AG10803 (cell line): ENCODE data around the gene STARD13.
A peak's percentile ranks its signal among the peaks of the same experiment; 100 is the strongest.

ENCODE experiments used
- DNase-seq: peaks from one replicate; pipeline ENCODE4 v3.0.0; 2010; ENCODE audit warnings: low read depth
- H3K4me3 ChIP-seq: 2 replicates; pipeline ENCODE4 v1.5.1; 2011; ENCODE audit warnings: mild to moderate bottlenecking, low read length, control low read depth
- TF ChIP-seq, protein P1 (sequence below): conservative IDR thresholded peaks from 2 replicates; pipeline ENCODE4 v1.5.1; 2011; ENCODE audit warnings: mild to moderate bottlenecking, low read length, control low read depth, inconsistent platforms

STARD13 gene

DNA sequence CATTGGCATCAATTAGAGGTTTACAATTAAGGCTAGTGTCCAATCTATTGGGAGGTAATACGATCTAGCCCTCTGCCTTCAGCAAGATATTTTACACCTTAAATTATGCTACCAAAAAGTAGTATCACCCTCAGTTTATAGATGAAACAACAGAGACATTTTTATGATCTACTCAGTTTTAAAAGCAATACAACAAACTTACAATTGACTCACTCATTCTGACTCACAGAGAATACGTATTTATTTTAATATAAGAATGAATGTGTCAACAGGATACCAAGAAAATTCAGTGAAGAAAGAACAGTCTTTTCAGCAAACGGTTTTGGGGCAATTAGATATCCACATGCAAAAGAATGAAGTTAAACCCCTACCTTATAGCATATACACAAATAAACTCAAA is 32.5 kb upstream of the STARD13 start:
- H3K4me3 ChIP-seq: no peak overlapping the region
- DNase-seq: no peak
- TF ChIP-seq, protein P1, sequence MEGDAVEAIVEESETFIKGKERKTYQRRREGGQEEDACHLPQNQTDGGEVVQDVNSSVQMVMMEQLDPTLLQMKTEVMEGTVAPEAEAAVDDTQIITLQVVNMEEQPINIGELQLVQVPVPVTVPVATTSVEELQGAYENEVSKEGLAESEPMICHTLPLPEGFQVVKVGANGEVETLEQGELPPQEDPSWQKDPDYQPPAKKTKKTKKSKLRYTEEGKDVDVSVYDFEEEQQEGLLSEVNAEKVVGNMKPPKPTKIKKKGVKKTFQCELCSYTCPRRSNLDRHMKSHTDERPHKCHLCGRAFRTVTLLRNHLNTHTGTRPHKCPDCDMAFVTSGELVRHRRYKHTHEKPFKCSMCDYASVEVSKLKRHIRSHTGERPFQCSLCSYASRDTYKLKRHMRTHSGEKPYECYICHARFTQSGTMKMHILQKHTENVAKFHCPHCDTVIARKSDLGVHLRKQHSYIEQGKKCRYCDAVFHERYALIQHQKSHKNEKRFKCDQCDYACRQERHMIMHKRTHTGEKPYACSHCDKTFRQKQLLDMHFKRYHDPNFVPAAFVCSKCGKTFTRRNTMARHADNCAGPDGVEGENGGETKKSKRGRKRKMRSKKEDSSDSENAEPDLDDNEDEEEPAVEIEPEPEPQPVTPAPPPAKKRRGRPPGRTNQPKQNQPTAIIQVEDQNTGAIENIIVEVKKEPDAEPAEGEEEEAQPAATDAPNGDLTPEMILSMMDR: no peak

DNA sequence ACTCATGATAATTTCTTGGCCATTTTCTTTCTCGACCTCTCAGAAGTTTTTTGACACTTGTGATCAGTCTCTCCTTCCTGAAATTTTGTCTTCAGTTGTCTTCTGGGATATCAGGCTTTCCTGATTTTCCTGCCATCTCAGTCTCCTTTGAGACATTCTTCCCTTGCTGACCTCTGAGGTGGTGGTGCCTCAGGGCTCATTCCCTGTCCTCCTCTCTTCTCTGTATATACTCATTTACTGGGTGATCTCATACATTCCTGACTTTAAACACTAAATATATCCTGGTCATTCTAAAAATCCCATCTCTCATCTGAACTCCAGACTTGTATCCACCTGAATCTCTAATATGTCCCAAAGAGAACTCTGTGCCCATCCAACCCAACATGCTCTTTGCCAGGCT is 31.3 kb upstream of the STARD13 start:
- no peak overlapping the region for H3K4me3 ChIP-seq
- TF ChIP-seq, protein P1: no peak
- DNase-seq: no peak

DNA sequence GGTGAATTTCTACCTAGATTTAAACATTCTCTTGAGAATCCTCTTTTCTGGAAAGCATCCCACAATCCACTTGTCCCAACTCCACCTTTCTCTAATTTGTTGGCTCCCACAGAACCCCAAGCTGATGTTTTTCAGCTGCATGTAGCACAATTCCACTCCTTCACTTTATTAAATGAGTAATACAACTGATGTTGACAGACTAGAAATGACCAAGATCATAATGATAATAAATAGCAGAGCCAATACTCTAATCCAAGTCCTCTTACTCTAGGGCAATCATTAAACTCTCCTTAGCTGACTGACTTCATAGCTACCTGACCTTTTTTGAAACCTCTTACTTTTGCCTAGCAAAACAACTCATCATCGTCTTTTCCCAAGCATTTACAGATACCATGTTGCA is 27.9 kb upstream of the STARD13 start:
- no peak overlapping the region for H3K4me3 ChIP-seq
- no peak for DNase-seq
- TF ChIP-seq, protein P1: no peak

DNA sequence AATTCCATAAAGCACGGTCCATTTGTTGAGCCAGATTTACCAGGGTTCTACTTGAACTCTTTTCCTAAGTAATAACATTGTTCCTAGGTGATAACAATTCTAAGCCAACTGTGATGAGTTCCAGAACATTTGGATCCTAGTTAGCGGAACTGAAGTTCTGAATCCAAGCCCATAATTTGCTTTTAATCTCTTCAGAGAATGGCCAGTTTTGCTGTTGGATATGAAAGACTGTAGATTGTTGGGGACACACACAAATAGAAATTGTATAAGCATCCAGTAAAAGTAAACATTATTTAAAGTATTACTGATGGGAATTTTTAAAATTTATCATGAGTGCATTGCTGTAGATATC is 27.3 kb upstream of the STARD13 start:
- DNase-seq: no peak
- TF ChIP-seq, protein P1: no peak
- H3K4me3 ChIP-seq: no peak overlapping the region

DNA sequence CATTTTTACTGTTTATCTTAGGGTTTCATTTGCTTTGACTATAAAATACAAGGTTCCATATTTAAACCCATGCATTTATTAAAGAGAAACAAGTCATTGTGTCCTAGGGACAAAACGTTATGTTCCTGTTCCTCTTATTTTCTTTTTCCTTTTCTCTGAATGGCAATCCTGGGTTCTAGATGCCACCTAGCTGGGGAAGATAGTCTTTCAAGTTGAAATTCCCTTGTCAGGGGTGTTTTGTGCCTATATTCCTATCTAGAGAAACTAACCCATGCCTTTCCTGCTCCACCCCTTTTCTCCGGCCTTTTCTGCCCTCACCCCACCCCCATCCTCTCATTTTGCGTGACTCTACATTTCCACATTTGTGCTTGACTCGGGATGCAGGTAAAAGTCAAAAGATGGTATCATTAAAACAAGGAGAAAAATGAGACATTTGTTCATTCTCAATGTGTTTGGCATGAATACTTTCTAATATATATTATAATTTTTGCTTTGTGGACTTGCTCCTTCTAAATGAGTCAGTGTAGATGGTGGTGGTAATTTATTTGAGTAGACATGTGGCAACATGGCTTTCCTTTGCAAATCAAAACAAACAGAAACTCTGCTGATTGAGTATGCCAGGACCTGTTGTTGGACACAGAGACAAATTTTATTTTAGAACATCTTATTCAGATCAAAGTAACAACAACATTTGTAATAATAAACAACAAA is 26.8 kb upstream of the STARD13 start:
- DNase-seq: peak; percentile 25
- no peak overlapping the region for H3K4me3 ChIP-seq
- TF ChIP-seq, protein P1: peak; percentile 50

DNA sequence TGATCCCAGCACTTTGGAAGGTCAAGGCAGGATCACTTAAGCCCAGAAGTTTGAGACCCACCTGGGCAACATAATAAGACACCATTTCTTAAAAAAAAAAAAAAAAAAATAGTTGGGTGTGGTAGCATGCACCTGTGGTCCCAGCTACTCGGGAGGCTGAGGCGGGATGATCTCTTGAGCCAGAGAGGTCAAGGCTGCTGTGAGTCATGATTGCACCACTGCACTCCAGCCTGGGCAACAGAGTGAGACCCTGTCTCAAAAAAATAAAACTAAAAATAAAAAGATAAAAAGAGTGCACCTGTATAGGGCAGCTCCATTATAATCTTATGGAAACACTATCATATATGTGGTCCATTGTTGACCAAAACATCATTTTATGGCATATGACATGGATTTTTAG is 25.5 kb upstream of the STARD13 start:
- TF ChIP-seq, protein P1: no peak
- no peak overlapping the region for H3K4me3 ChIP-seq
- no peak for DNase-seq

DNA sequence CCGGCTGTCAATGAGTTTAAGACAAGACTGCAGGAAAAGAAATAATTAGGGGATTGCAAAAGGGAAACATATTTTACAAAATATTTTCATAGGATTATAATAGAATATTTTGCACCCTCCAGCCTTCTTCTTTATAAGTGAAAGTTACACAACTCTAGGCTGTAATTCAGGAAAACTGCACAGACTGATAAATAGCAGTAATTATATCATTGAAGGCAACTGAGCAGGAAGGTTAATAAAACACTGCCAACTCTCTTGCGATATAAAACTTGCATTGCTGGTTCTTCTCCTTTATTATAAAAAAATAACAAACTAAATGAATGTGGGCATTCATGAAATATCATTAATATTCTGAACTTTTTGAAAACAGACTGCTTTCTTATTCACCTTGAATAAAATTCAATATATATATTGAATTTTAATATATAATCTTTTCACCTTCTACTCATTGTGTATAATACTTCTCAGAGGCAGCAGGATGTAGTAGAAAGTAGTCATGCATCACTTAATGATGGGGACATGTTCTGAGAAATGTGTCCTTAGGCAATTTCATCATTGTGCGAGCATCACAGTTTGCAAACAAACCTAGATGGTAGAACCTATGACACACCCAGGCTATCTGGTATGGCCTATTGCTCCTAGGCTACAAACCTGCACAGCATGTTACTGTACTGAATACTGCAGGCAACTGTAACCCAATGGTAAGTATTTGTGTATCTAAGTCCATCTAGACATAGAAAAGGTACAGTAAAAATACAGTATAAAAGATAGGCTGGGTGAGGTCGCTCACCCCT is 24.9 kb upstream of the STARD13 start:
- no peak for DNase-seq
- no peak overlapping the region for H3K4me3 ChIP-seq
- TF ChIP-seq, protein P1: no peak
